ENCODE data around the gene COPRS. TPM values are rescaled to one million over a fixed set of nuclear protein-coding genes. Genes with fewer than 3 reads are reported as not detected.
"Not testable (repeated sequence)": the region's sequence is repeated elsewhere in the genome, so short reads cannot be mapped to it uniquely, and the experiment has no call there.

COPRS gene
- total and polyA plus RNA-seq, 8 donors: 22.8 to 61.4 (median 53.7) TPM

DNA sequence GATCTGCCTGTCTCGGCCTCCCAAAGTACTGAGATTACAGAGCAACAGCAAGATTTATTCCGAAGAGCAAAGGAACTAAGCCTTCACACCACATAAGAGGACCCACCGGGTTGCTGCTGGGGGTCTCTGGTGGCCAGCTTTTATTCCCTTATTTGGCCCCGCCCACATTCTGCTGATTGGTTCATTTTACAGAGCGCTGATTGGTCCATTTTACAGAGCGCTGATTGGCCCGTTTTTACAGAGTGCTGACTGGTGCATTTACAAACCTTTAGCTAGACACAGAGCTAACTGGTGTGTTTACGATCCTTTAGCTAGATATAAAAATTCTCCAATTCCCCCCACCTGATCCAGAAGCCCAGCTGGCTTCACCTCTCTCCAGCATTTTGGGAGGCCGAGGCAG is 26.3 kb downstream of the COPRS start:
- Histone ChIP-seq H3K9me3 (no peaks in the 10 kb centered on the region), H3K27me3 (no peaks in the 10 kb centered on the region), H3K27ac (no peak overlapping the region), H3K36me3 (no peaks in the 10 kb centered on the region), H3K4me3 (no peak overlapping the region), H3K4me1 (peaks cover 0 to 4% (median 0%) of the 10 kb centered on the region in 4 donors)
- TF ChIP-seq CTCF (IDR thresholded peaks at IDR 0.05) (no peak), POLR2A (IDR thresholded peaks at IDR 0.05) (no peak), EP300 (IDR thresholded peaks at IDR 0.05) (no peak), POLR2AphosphoS5 (IDR thresholded peaks at IDR 0.05) (no peak)
- DNase-seq: no peak
- WGBS, 5 donors: 81 to 88% (median 83%) methylated on average over 9 of the region's 9 CpGs
- intact Hi-C loops (cut with DNase I; ENCODE audit: low total_unique reads): no loop called here

GRCh38 chr17:31830971-31831858 is 27.8 kb downstream of the COPRS start:
- Histone ChIP-seq H3K27ac (no peak overlapping the region), H3K9me3 (no peaks in the 10 kb centered on the region), H3K4me1 (peaks cover 0 to 4% (median 0%) of the 10 kb centered on the region in 4 donors), H3K36me3 (no peaks in the 10 kb centered on the region), H3K27me3 (no peaks in the 10 kb centered on the region), H3K4me3 (no peak overlapping the region)
- intact Hi-C loops (cut with DNase I; ENCODE audit: low total_unique reads): no loop called here
- TF ChIP-seq EP300 (IDR thresholded peaks at IDR 0.05): no peak
- TF ChIP-seq POLR2A (IDR thresholded peaks at IDR 0.05): no peak
- 65 to 74% (median 72%) methylated on average over 12 of the region's 12 CpGs for WGBS, 5 donors
- no peak for DNase-seq

DNA sequence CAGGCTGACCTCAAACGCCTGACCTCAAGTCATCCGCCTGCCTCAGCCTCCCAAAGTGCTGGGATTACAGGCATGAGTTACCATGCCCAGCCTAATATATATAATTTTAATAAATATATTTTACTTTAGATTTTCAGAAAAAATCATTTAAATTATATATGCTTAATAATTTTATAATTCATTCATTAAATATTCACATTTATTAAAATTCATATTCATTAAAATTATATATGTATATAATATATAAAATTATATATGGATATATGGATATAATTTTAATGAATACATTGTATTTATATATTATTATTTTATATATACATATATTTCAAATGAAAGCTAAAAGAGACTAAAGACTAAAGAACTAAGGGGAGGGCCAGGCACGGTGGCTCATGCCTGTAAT is 29.4 kb downstream of the COPRS start:
- Histone ChIP-seq H3K9me3 (no peaks in the 10 kb centered on the region), H3K4me1 (peaks cover 0 to 4% (median 0%) of the 10 kb centered on the region in 4 donors), H3K4me3 (no peak overlapping the region), H3K36me3 (no peaks in the 10 kb centered on the region), H3K27me3 (no peaks in the 10 kb centered on the region), H3K27ac (no peak overlapping the region)
- no peak for TF ChIP-seq POLR2AphosphoS5 (IDR thresholded peaks at IDR 0.05)
- intact Hi-C loops (cut with DNase I; ENCODE audit: low total_unique reads): no loop called here
- no peak for DNase-seq
- WGBS, 5 donors: 92 to 96% (median 93%) methylated on average over 3 of the region's 3 CpGs

DNA sequence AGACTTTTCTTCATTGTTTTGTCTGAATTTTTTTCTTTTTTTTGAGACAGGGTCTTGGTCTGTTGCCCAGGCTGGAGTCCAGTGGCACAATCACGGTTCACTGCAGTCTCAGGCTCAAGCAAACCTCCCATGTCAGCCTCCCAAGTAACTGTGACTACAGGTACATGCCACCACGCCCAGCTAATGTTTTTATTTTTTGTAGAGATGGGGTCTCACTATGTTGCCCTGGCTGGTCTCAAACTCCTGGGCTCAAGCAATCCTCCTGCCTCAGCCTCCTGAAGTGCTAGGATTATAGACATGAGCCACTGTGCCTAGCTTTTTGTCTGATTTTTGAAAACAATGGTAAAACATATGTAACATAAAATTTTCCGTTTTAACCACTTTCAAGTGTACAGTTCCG is 30.1 kb downstream of the COPRS start:
- H3K4me1 ChIP-seq; H3K4me3 ChIP-seq; H3K27ac ChIP-seq; intact Hi-C loops (cut with DNase I; ENCODE audit: low total_unique reads); H3K9me3 ChIP-seq; H3K36me3 ChIP-seq; DNase-seq; H3K27me3 ChIP-seq: not testable (repeated sequence)
- WGBS, 5 donors: 88 to 96% (median 93%) methylated on average over 4 of the region's 4 CpGs

GRCh38 chr17:31825961-31826691 is 32.9 kb downstream of the COPRS start:
- Histone ChIP-seq H3K27me3 (no peaks in the 10 kb centered on the region), H3K4me1 (peaks cover 0 to 2% (median 0%) of the 10 kb centered on the region in 4 donors), H3K4me3 (no peak overlapping the region), H3K9me3 (no peaks in the 10 kb centered on the region), H3K27ac (no peak overlapping the region), H3K36me3 (no peaks in the 10 kb centered on the region)
- intact Hi-C loops (cut with DNase I; ENCODE audit: low total_unique reads): no loop called here
- 60 to 74% (median 72%) methylated on average over 12 to 14 of the region's 14 CpGs for WGBS, 5 donors
- TF ChIP-seq POLR2AphosphoS5 (IDR thresholded peaks at IDR 0.05) (no peak), EP300 (IDR thresholded peaks at IDR 0.05) (no peak), POLR2A (IDR thresholded peaks at IDR 0.05) (no peak), CTCF (IDR thresholded peaks at IDR 0.05) (no peak)
- DNase-seq: no peak

Data from stomach (tissue), 9 donors.